Measurements from ENCODE around the gene OR2V1. TPM values are rescaled to one million over a fixed set of nuclear protein-coding genes. Genes with fewer than 3 reads are reported as not detected.

The OR2V1 gene
- not detected in 2 replicates for total RNA-seq

GRCh38 chr5:181130832-181131496 is at the start of gene OR2V1:
Gene OR2V1, minus strand, starts transcription at chr5:181131169. Its CDS starts 5,865 bp downstream, at chr5:181125304.

GRCh38 chr5:181146927-181147636 is 16.1 kb upstream of the OR2V1 start, which contains the start of gene OR2V2:
Gene OR2V2, plus strand, starts transcription at chr5:181147586. Its CDS starts 7,357 bp downstream, at chr5:181154943.

Other genes with a start within 250 kb of the OR2V1 start
- gene BTNL8, start 232.0 kb downstream of the OR2V1 start, total RNA-seq, result not detected in 2 replicates
- not detected in 2 replicates for gene BTNL3, start 142.3 kb downstream of the OR2V1 start, total RNA-seq
- gene BTNL9, start 90.9 kb downstream of the OR2V1 start, total RNA-seq, result not detected in 2 replicates
- not detected in 2 replicates for gene OR2V2, start 16.4 kb upstream of the OR2V1 start, total RNA-seq
- 15.1 and 15.4 TPM in 2 replicates for gene TRIM7, start 74.0 kb upstream of the OR2V1 start, total RNA-seq
- gene TRIM41, start 92.1 kb upstream of the OR2V1 start, total RNA-seq, result 6.7 and 11.6 TPM in 2 replicates
- gene RACK1, start 112.7 kb upstream of the OR2V1 start, total RNA-seq, result 3,694 and 3,876 TPM in 2 replicates
- 8.1 and 9.0 TPM in 2 replicates for gene TRIM52, start 130.0 kb upstream of the OR2V1 start, total RNA-seq
- gene OR4F3, start 236.1 kb upstream of the OR2V1 start, total RNA-seq, result 0.22 and 0.27 TPM in 2 replicates

All from thoracic aorta endothelial cell (primary cell).